ENCODE results near the gene LRRC42. TPM values are rescaled to one million over a fixed set of nuclear protein-coding genes. Genes with fewer than 3 reads are reported as not detected.

The LRRC42 gene, protein sequence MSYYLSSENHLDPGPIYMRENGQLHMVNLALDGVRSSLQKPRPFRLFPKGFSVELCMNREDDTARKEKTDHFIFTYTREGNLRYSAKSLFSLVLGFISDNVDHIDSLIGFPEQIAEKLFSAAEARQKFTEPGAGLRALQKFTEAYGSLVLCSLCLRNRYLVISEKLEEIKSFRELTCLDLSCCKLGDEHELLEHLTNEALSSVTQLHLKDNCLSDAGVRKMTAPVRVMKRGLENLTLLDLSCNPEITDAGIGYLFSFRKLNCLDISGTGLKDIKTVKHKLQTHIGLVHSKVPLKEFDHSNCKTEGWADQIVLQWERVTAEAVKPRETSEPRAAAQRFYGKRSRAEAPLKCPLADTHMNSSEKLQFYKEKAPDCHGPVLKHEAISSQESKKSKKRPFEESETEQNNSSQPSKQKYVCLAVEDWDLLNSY
- 28.8 and 34.1 TPM in 2 replicates for total RNA-seq

DNA sequence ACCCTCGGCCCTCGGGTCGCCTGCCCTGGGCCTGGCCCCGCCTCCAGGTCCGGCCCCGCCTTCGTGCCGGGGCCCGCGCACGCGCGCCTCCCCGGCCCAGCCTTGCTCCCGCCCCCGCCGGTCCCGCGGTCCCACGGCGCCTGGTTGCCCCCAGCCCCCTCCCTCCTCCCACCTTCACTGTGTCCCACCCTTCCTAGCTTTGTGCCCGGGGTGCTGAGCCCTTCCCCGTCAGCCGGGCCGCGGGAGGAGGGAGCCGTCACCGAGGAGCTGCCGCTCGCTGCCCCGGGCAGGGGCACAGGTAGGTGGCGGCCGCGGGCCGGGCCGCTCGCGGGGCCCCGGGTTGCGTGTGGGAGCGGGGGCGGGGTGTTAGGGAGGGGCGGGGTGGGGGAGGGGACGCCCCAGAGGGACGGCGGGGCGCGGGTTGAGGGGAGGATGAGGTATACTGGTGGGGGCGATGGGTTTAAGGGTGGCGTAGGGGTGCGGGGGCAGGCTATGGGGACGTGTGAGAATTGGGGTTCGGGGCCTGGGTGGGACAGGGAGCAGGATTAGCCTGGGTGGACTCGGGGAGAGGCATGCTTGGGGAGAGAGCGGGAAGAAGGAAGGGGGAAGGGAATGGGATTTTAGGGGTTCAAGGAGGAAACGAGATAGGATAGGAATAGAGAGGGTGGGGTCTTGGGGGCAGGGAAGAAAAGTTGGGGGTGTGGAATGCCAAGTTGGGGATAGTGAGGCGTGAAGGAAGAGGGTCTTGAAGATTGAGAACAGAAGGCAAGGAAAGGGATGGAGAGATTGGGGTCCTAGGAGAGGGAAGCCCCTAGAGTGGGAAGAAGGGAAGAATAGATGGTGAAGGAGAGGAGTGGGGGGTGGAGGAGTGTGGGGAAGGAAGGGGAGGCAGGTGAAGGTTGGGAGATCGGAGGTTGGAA, at the start of gene LRRC42:
Gene LRRC42, plus strand, starts transcription at position 99 of the 920 bp plus-strand sequence. CDS start 5,650 bp downstream, outside the sequence.

DNA sequence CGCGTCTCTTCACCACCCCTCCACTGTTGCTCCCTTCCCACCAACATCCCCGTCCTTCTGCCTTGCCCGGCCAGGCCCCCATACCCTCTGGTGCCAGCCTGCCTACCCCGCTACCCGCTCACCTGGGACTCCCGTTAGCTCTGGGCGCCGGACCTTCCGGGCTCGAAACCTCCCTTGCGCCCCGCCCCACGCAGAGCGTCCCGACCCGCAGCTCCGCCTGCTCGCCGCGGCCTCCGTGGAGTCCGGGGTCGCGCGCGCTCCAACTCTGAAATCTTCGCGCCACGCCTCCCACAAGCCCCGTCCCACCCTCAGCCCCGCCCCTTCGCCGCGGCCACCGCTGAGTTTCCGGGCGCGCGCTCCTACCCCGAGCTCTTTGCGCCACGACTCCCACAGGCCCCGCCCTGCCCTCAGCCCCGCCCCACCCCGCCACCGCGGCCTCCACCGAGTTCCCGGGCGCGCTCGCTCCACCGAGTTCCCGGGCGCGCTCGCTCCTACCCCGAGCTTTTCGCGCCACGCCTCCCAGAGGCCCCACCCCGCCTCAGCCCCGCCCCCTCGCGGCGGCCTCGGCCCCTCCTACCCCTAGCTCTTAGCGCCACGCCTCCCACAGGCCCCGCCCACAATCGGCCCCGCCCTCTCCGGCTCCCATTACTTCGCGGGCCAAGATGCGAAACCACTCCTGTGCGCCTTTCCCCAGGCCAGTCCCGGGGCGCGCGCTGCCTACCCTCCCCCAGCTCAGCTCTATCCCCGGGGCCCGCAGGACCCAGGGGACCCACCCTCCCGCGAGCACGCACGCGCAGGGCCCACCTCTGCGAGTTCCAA, 508 bp upstream of the LRRC42 start, which contains the start of gene IFT25:
Gene IFT25, minus strand, starts transcription at position 267 of the 819 bp plus-strand sequence. CDS start 5,617 bp downstream, outside the sequence.

Other genes with a start within 250 kb of the LRRC42 start
- gene GLIS1, start 207.2 kb upstream of the LRRC42 start, total RNA-seq = 0.22 and 0.50 TPM in 2 replicates
- 17.6 and 47.7 TPM in 2 replicates for gene NDC1, start 108.1 kb upstream of the LRRC42 start, total RNA-seq
- 15.3 and 20.0 TPM in 2 replicates for gene YIPF1, start 56.6 kb upstream of the LRRC42 start, total RNA-seq
- not detected in 2 replicates for gene DIO1, start 52.2 kb upstream of the LRRC42 start, total RNA-seq
- gene IFT25, start 651 bp upstream of the LRRC42 start, total RNA-seq = 23.0 and 24.8 TPM in 2 replicates
- under 0.01 TPM in 1 of 2 replicates, not detected in the other for gene LDLRAD1, start 71.8 kb downstream of the LRRC42 start, total RNA-seq
- 150 and 341 TPM in 2 replicates for gene TMEM59, start 106.9 kb downstream of the LRRC42 start, total RNA-seq
- gene TCEANC2, start 107.3 kb downstream of the LRRC42 start, total RNA-seq = 3.0 and 3.5 TPM in 2 replicates
- gene CDCP2, start 206.7 kb downstream of the LRRC42 start, total RNA-seq = not detected in 2 replicates